HL-60/S4 treated with phorbol 12-myristate 13-acetate at 8.2 ng/mL for 4 days and 3 days (cell line): ENCODE results near the gene KIFAP3.
"Not testable (repeated sequence)": the region's sequence is repeated elsewhere in the genome, so short reads cannot be mapped to it uniquely, and the experiment has no call there.

ENCODE experiments used
- in situ Hi-C: fragments of 300-500 bp; cut with MboI; formaldehyde crosslinking; loops from 2 replicates; pipeline ENCODE4 v1.15.0; 2022; ENCODE audit warnings: low sequenced_read_pairs

Gene KIFAP3

GRCh38 chr1:170074250-170075157 is at the start of gene KIFAP3:
TSS of gene KIFAP3 (minus strand) at chr1:170074695. CDS start at chr1:170074467, 228 bp downstream.
- in situ Hi-C loops: no loop called here

GRCh38 chr1:170122366-170122765 is 47.9 kb upstream of the KIFAP3 start:
- in situ Hi-C loops: no loop called here

- in situ Hi-C loops: no loop called here
Observed at GRCh38 chr1:170114906-170115305, 40.4 kb upstream of the KIFAP3 start.

GRCh38 chr1:170113140-170113539 is 38.6 kb upstream of the KIFAP3 start:
- in situ Hi-C loops: not testable (repeated sequence)

- in situ Hi-C loops: no loop called here
Observed at GRCh38 chr1:170097449-170097948, 23.0 kb upstream of the KIFAP3 start.

GRCh38 chr1:170096806-170097340 is 22.4 kb upstream of the KIFAP3 start:
- in situ Hi-C loops: no loop called here

DNA sequence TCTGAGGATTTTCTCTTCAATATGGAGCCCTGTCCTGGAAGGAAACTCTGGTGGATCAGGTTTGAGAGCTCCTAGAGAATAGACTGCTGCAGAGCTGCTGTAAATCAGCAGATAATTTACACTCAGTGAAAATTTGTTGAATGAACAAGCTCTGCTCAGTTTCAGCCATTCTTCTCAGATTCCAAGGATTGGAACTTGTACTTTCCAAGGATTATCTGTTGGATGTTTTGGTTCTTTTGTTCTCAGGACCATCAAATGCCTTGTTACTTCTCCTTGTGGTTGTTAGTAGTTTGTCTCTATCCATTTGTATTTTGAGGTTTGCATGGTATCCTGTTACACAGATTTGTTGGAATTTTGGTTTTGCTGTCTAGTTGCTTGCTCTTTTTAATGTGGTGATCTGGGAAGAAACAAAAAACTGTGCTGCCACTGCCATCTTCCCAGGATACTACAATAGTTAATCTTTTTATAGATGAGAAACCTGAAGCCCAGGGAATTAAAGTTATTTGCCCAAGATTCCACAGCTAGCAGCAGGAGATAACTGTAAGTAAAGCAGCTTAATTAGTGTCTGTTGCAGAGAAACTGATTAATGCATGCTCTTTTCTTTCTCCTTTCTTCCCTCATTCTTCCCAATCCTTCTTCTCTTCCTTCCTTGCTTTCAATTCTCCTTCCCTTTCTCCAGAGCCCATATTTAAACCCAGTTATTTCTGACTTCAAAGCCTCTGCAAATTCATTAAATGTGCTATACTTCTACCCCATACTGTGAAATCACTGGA is 21.7 kb upstream of the KIFAP3 start:
- in situ Hi-C loops: no loop called here

GRCh38 chr1:170094697-170095616 is 20.5 kb upstream of the KIFAP3 start:
- in situ Hi-C loops: not testable (repeated sequence)

DNA sequence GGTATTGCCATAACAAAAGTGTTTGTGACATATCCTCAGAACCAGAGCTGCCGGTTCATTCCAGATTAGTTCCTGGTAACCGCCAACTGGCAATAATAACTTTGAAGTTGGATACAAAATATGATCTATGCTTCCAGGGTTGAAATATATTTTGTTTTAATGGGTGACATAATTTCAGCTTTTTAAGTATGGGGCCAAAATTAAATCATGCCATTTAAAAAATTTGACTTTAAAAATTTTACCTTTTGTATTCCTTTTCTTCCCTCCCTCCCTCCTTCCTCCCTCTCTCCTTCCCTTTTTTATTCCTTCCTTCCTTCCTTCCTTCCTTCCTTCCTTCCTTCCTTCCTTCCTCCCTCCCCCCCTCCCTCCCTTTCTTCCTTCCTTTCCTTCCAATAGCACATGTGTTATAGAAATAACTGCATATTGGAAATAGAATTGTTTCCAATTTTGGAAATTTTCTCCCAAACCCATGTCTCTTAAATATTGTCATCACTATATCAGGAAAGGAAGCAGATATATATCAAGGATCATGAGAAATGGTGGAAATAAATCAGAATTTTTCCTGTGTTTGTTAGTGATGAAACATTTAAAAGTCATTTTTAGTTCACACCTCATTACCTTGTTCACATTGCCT is 12.0 kb upstream of the KIFAP3 start:
- in situ Hi-C loops: no loop called here

GRCh38 chr1:170085091-170085490 is 10.6 kb upstream of the KIFAP3 start:
- in situ Hi-C loops: no loop called here

- in situ Hi-C loops: no loop called here
Observed at GRCh38 chr1:170078610-170079189, 4.2 kb upstream of the KIFAP3 start.

- in situ Hi-C loops: no loop called here
Observed at GRCh38 chr1:170077926-170078325, 3.4 kb upstream of the KIFAP3 start.

DNA sequence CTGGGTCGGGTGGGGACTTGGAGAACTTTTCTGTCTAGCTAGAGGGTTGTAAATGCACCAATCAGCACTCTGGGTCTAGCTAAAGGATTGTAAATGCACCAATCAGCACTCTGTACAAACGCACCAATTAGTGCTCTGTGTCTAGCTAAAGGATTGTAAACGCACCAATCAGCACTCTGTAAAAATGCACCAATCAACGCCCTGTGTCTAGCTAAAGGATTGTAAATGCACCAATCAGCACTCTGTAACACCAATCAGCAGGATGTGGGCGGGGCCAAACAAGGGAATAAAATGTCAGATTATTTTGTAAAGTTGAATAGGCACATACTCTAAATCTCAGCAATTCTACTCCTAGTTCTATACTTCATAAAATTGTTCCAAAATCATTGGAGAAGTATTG is 2.5 kb upstream of the KIFAP3 start:
- in situ Hi-C loops: not testable (repeated sequence)

DNA sequence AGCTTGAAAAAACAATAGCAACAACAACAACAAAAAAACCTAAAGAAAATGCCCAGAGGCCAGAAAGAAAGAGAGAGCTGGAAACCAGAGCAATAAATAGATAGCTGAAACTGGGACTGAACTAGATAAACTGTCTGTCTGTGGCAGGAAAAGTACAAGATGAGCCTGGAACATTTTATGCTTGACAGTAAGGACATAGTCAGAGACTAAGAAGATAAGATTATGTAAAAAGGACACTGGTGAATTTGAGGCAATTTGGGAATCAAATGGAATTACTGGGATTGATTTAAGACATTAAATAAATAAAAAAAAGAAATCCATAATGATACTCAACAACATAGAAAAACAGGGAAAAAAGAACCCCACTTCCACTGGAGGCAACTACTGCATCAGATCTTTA is 1.7 kb upstream of the KIFAP3 start:
- in situ Hi-C loops: no loop called here

DNA sequence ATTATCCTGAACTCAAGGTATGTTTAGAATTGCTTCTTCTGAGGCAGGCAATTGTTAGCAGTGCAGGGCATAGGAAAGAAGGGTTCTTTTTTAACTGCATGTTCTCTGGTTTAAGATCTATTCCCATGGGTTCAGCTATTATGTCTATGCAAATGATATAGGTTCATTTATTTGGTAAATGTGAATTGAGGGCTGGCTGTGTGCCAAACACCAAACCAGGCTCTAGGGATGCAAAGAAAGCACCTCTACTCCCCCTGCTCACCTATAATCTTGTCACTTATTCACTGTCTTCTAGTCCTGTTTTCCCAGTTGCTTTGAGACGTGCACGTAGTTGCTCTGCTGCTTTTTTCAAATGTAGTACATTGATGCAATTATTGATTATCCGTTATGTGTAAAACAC is 691 bp upstream of the KIFAP3 start:
- in situ Hi-C loops: no loop called here

GRCh38 chr1:170073893-170074249 is 624 bp downstream of the KIFAP3 start:
- in situ Hi-C loops: no loop called here

- in situ Hi-C loops: no loop called here
Observed at GRCh38 chr1:170071378-170071777, 3.1 kb downstream of the KIFAP3 start.

GRCh38 chr1:170068923-170069322 is 5.6 kb downstream of the KIFAP3 start:
- in situ Hi-C loops: no loop called here

GRCh38 chr1:170067253-170067819 is 7.2 kb downstream of the KIFAP3 start:
- in situ Hi-C loops: no loop called here
